Muscle layer of colon (tissue), 2 donors: ENCODE results near the gene TMEM123.

ENCODE experiments used
- H3K27ac ChIP-seq: one replicate; pipeline ENCODE4 v1.7.0; 2013; ENCODE audit warnings: low read depth, mild to moderate bottlenecking, low read length, moderate library complexity
- H3K27me3 ChIP-seq, 2 donors: one replicate each; pipeline ENCODE4 v1.7.0; 2013; ENCODE audit warnings: low read length in 2 of 2, mild to moderate bottlenecking in 2 of 2; ENCODE audit not compliant: insufficient read depth in 2 of 2, control insufficient read depth in 1 of 2
- H3K36me3 ChIP-seq: one replicate; pipeline ENCODE4 v1.7.0; 2013; ENCODE audit warnings: mild to moderate bottlenecking, low read length; ENCODE audit not compliant: insufficient read depth
- H3K4me1 ChIP-seq: one replicate; pipeline ENCODE4 v1.7.0; 2013; ENCODE audit warnings: mild to moderate bottlenecking, low read length; ENCODE audit not compliant: insufficient read depth
- H3K4me3 ChIP-seq, 2 donors: one replicate each; pipeline ENCODE4 v1.7.0; 2013; ENCODE audit warnings: low read length in 2 of 2, low read depth in 1 of 2, mild to moderate bottlenecking in 1 of 2, moderate library complexity in 1 of 2
- H3K9ac ChIP-seq: one replicate; pipeline ENCODE4 v1.7.0; 2013; ENCODE audit warnings: low read length
- H3K9me3 ChIP-seq: one replicate; pipeline ENCODE4 v1.7.0; 2013; ENCODE audit warnings: mild to moderate bottlenecking, low read length
- donor health status: abdominal sarcoma.
- donor health status: Adenocarcinoma of cecum.

TMEM123 gene

GRCh38 chr11:102457865-102458264 is 5.3 kb upstream of the TMEM123 start:
- Histone ChIP-seq H3K27me3 (no peaks in the 10 kb centered on the region), H3K9me3 (no peaks in the 10 kb centered on the region), H3K36me3 (no peaks in the 10 kb centered on the region), H3K4me1 (peaks cover 11% of the 10 kb centered on the region), H3K4me3 (no peak overlapping the region), H3K27ac (no peak overlapping the region), H3K9ac (no peak overlapping the region)

- H3K4me1 ChIP-seq, result peaks cover 11% of the 10 kb centered on the region
- no peak overlapping the region for H3K9ac ChIP-seq
- H3K4me3 ChIP-seq, result no peak overlapping the region
- no peaks in the 10 kb centered on the region for H3K36me3 ChIP-seq
- H3K27ac ChIP-seq, result no peak overlapping the region
- no peaks in the 10 kb centered on the region for H3K9me3 ChIP-seq
- H3K27me3 ChIP-seq, result no peaks in the 10 kb centered on the region
These were observed 4.6 kb upstream of the TMEM123 start for GRCh38 chr11:102457056-102457677.

- Histone ChIP-seq H3K9me3 (no peaks in the 10 kb centered on the region), H3K36me3 (no peaks in the 10 kb centered on the region), H3K27ac (no peak overlapping the region), H3K4me3 (no peak overlapping the region), H3K9ac (no peak overlapping the region), H3K27me3 (no peaks in the 10 kb centered on the region), H3K4me1 (peaks cover 11% of the 10 kb centered on the region)
These were observed 3.8 kb upstream of the TMEM123 start for GRCh38 chr11:102456381-102456780.

- H3K36me3 ChIP-seq, result no peaks in the 10 kb centered on the region
- H3K27me3 ChIP-seq, result no peaks in the 10 kb centered on the region
- H3K4me3 ChIP-seq, result no peak overlapping the region
- H3K9ac ChIP-seq, result no peak overlapping the region
- peaks cover 28% of the 10 kb centered on the region for H3K4me1 ChIP-seq
- no peak overlapping the region for H3K27ac ChIP-seq
- H3K9me3 ChIP-seq, result no peaks in the 10 kb centered on the region
These were observed 1.4 kb upstream of the TMEM123 start for GRCh38 chr11:102453921-102454320.

GRCh38 chr11:102453302-102453695 is 734 bp upstream of the TMEM123 start:
- Histone ChIP-seq H3K4me3 (peak overlapping the region; percentile 76 to 78), H3K36me3 (peaks cover 3% of the 10 kb centered on the region), H3K27me3 (no peaks in the 10 kb centered on the region), H3K9ac (peak overlapping the region; percentile 69), H3K9me3 (no peaks in the 10 kb centered on the region), H3K27ac (peak overlapping the region; percentile 98), H3K4me1 (peaks cover 34% of the 10 kb centered on the region)

- no peaks in the 10 kb centered on the region for H3K9me3 ChIP-seq
- peaks cover 46% of the 10 kb centered on the region for H3K4me1 ChIP-seq
- peak overlapping the region; percentile 98 for H3K27ac ChIP-seq
- H3K9ac ChIP-seq, result peak overlapping the region; percentile 52
- H3K27me3 ChIP-seq, result no peaks in the 10 kb centered on the region
- H3K36me3 ChIP-seq, result peaks cover 10% of the 10 kb centered on the region
- peak overlapping the region; percentile 76 to 78 for H3K4me3 ChIP-seq
These were observed 694 bp downstream of the TMEM123 start for GRCh38 chr11:102451681-102452460.

- Histone ChIP-seq H3K4me3 (peak overlapping the region; percentile 76 to 78), H3K27ac (peak overlapping the region; percentile 98), H3K27me3 (no peaks in the 10 kb centered on the region), H3K9ac (peak overlapping the region; percentile 52), H3K9me3 (no peaks in the 10 kb centered on the region), H3K4me1 (peaks cover 46% of the 10 kb centered on the region), H3K36me3 (peaks cover 10% of the 10 kb centered on the region)
These were observed 1.4 kb downstream of the TMEM123 start for GRCh38 chr11:102451041-102451680.

- Histone ChIP-seq H3K9ac (peak overlapping the region; percentile 52), H3K9me3 (no peaks in the 10 kb centered on the region), H3K27me3 (no peaks in the 10 kb centered on the region), H3K36me3 (peaks cover 10% of the 10 kb centered on the region), H3K27ac (no peak overlapping the region), H3K4me3 (peak overlapping the region in 1 of 2 donors; percentile 76), H3K4me1 (peaks cover 46% of the 10 kb centered on the region)
These were observed 2.7 kb downstream of the TMEM123 start for GRCh38 chr11:102449651-102450570.

- Histone ChIP-seq H3K36me3 (peaks cover 10% of the 10 kb centered on the region), H3K9ac (no peak overlapping the region), H3K27ac (no peak overlapping the region), H3K27me3 (no peaks in the 10 kb centered on the region), H3K4me3 (no peak overlapping the region), H3K4me1 (peaks cover 43% of the 10 kb centered on the region), H3K9me3 (no peaks in the 10 kb centered on the region)
These were observed 3.7 kb downstream of the TMEM123 start for GRCh38 chr11:102448869-102449224.

- H3K27me3 ChIP-seq, result no peaks in the 10 kb centered on the region
- H3K9ac ChIP-seq, result no peak overlapping the region
- no peak overlapping the region for H3K27ac ChIP-seq
- no peaks in the 10 kb centered on the region for H3K9me3 ChIP-seq
- H3K4me1 ChIP-seq, result peaks cover 36% of the 10 kb centered on the region
- H3K4me3 ChIP-seq, result no peak overlapping the region
- H3K36me3 ChIP-seq, result peaks cover 10% of the 10 kb centered on the region
These were observed 4.4 kb downstream of the TMEM123 start for GRCh38 chr11:102447941-102448868.
